Stomach (tissue), 9 donors: ENCODE measurements around the gene CCDC148. TPM values are rescaled to one million over a fixed set of nuclear protein-coding genes. Genes with fewer than 3 reads are reported as not detected.

Source experiments
- DNase-seq, 2 donors: peaks; one replicate each; pipeline versions ENCODE4 v3.0.0 to v3.0.0-alpha.2; 2013 to 2019
- H3K27ac ChIP-seq, 5 donors: fragments of 200-600 bp in 4 of 5; sonication (generic) in 4 of 5; one replicate each; pipeline ENCODE4 v1.5.1; 2013 to 2019; ENCODE audit warnings: mild to moderate bottlenecking in 1 of 5, moderate library complexity in 1 of 5
- H3K27me3 ChIP-seq, 3 donors: fragments of 200-600 bp; sonication (generic); one replicate each; pipeline ENCODE4 v1.5.1; 2017 to 2019; ENCODE audit warnings: mixed run types in 1 of 3
- H3K36me3 ChIP-seq, 4 donors: fragments of 200-600 bp; sonication (generic); 1 replicate in 3 of 4; 2 replicates in 1 of 4; pipeline ENCODE4 v1.5.1; 2016 to 2019
- H3K4me1 ChIP-seq, 4 donors: fragments of 200-600 bp; sonication (generic); one replicate each; pipeline ENCODE4 v1.5.1; 2016 to 2019
- H3K4me3 ChIP-seq, 4 donors: fragments of 200-600 bp; sonication (generic) in 3 of 4; one replicate each; pipeline ENCODE4 v1.5.1; 2016 to 2019; ENCODE audit warnings: mild to moderate bottlenecking in 1 of 4
- H3K9me3 ChIP-seq, 4 donors: fragments of 200-600 bp; sonication (generic); one replicate each; pipeline ENCODE4 v1.5.1; 2016 to 2019
- CTCF ChIP-seq, 7 experiments: fragments of 450-650 bp in 4 of 7; fragments of 200-600 bp in 3 of 7; sonication (generic) in 3 of 7; IDR thresholded peaks; one replicate each; pipeline ENCODE4 v1.5.1; 2016 to 2019; ENCODE audit warnings: antibody characterized with exemption in 7 of 7, control low read depth in 2 of 7, mild to moderate bottlenecking in 1 of 7
- EP300 ChIP-seq: sonication (generic); formaldehyde crosslinking; IDR thresholded peaks from one replicate; pipeline ENCODE4 v1.6.1; 2017; ENCODE audit warnings: antibody characterized with exemption
- POLR2A ChIP-seq, 4 donors: fragments of 450-650 bp; IDR thresholded peaks; one replicate each; pipeline ENCODE4 v1.6.1; 2016; ENCODE audit warnings: antibody characterized with exemption in 4 of 4, control low read depth in 2 of 4, mild to moderate bottlenecking in 1 of 4, moderate library complexity in 1 of 4
- POLR2AphosphoS5 ChIP-seq, 3 donors: sonication (generic); formaldehyde crosslinking; IDR thresholded peaks; one replicate each; pipeline ENCODE4 v1.6.1; 2016; ENCODE audit warnings: antibody characterized with exemption in 3 of 3
- WGBS, 5 donors: extraction: QIAGEN DNeasy Blood & Tissue Kit in 3 of 5; methylation state at CpG; one replicate each; pipeline versions ENCODE4 v1.1.5 to v1.1.7; 2013 to 2018; 5-methylcytosine and 5-hydroxymethylcytosine counted together
- intact Hi-C: fragments of 100-400 bp; cut with DNase I; formaldehyde crosslinking; loops from one replicate; pipeline ENCODE4 v1.15.1; 2023; ENCODE audit warnings: low total_unique reads
- polyA plus RNA-seq, 3 donors: library from polyadenylated mRNA; stranded (reverse); fragments of 200-250 nt; gene quantifications; one replicate each; pipeline ENCODE4 v1.2.3, GENCODE V29; 2013
- total RNA-seq, 5 donors: library from RNA; depleted of rRNA; stranded (reverse); fragments of >200 nt; gene quantifications; one replicate each; pipeline versions ENCODE4 v1.1.0 to v1.2.3, GENCODE V29; 2014 to 2016
- donor health status: healthy with polysubstance abuse.
- donor health status: Bipolar disorder and iron deficiency.
- donor health status: healthy.

CCDC148 gene
- total and polyA plus RNA-seq, 8 donors = 0.25 to 1.3 (median 0.43) TPM; not detected in 5

- no peak for DNase-seq
- Histone ChIP-seq H3K4me3 (no peak overlapping the region), H3K27ac (peak overlapping the region in 3 of 5 donors; percentile 61 to 78 (median 76)), H3K27me3 (no peaks in the 10 kb centered on the region), H3K4me1 (peaks cover 21 to 81% (median 40%) of the 10 kb centered on the region in 4 donors), H3K36me3 (no peaks in the 10 kb centered on the region), H3K9me3 (no peaks in the 10 kb centered on the region)
- intact Hi-C loops = no loop called here
- TF ChIP-seq CTCF (IDR thresholded peaks at IDR 0.05) = no peak
- TF ChIP-seq POLR2A (IDR thresholded peaks at IDR 0.05) = no peak
- no peak for TF ChIP-seq EP300
- no peak for TF ChIP-seq POLR2AphosphoS5 (IDR thresholded peaks at IDR 0.05)
Measured at GRCh38 chr2:158498043-158498748, 41.6 kb upstream of the CCDC148 start.

- 31 to 57% (median 43%) methylated on average over 1 of the region's 1 CpG for WGBS, 5 donors
- Histone ChIP-seq H3K4me1 (peaks cover 21 to 74% (median 36%) of the 10 kb centered on the region in 4 donors), H3K36me3 (no peaks in the 10 kb centered on the region), H3K27me3 (no peaks in the 10 kb centered on the region), H3K27ac (peak overlapping the region in 4 of 5 donors; percentile 61 to 78 (median 68)), H3K9me3 (no peaks in the 10 kb centered on the region), H3K4me3 (no peak overlapping the region)
- no peak for TF ChIP-seq CTCF (IDR thresholded peaks at IDR 0.05)
- peak in 2 of 3 donors; percentile 18 to 52 for TF ChIP-seq POLR2AphosphoS5 (IDR thresholded peaks at IDR 0.05)
- DNase-seq = peak in 1 of 2 donors; percentile 28
- intact Hi-C loops = no loop called here
Measured at GRCh38 chr2:158497486-158497885, 40.9 kb upstream of the CCDC148 start.

GRCh38 chr2:158496986-158497385 lies 40.4 kb upstream of the CCDC148 start:
- H3K9me3 ChIP-seq = no peaks in the 10 kb centered on the region
- H3K36me3 ChIP-seq = no peaks in the 10 kb centered on the region
- peak overlapping the region in 4 of 5 donors; percentile 61 to 78 (median 68) for H3K27ac ChIP-seq
- no peak for DNase-seq
- intact Hi-C loops = no loop called here
- no peak overlapping the region for H3K4me3 ChIP-seq
- H3K27me3 ChIP-seq = no peaks in the 10 kb centered on the region
- 35 to 62% (median 48%) methylated on average over 3 of the region's 3 CpGs for WGBS, 5 donors
- TF ChIP-seq POLR2AphosphoS5 (IDR thresholded peaks at IDR 0.05) = peak in 2 of 3 donors; percentile 4 to 25
- TF ChIP-seq EP300 = no peak
- peaks cover 21 to 69% (median 36%) of the 10 kb centered on the region in 4 donors for H3K4me1 ChIP-seq

GRCh38 chr2:158495175-158495574 lies 38.6 kb upstream of the CCDC148 start:
- WGBS, 5 donors = 90 to 94% (median 92%) methylated on average over 5 of the region's 5 CpGs
- Histone ChIP-seq H3K4me1 (peaks cover 12 to 57% (median 24%) of the 10 kb centered on the region in 4 donors), H3K4me3 (no peak overlapping the region), H3K36me3 (no peaks in the 10 kb centered on the region), H3K27me3 (no peaks in the 10 kb centered on the region), H3K9me3 (no peaks in the 10 kb centered on the region), H3K27ac (no peak overlapping the region)
- no peak for DNase-seq
- intact Hi-C loops = no loop called here
- TF ChIP-seq POLR2AphosphoS5 (IDR thresholded peaks at IDR 0.05) (no peak), CTCF (IDR thresholded peaks at IDR 0.05) (no peak), EP300 (no peak), POLR2A (IDR thresholded peaks at IDR 0.05) (no peak)

GRCh38 chr2:158493458-158493857 lies 36.9 kb upstream of the CCDC148 start:
- no peak for TF ChIP-seq EP300
- no peak for TF ChIP-seq CTCF (IDR thresholded peaks at IDR 0.05)
- TF ChIP-seq POLR2AphosphoS5 (IDR thresholded peaks at IDR 0.05) = no peak
- no peak for TF ChIP-seq POLR2A (IDR thresholded peaks at IDR 0.05)
- no peak for DNase-seq
- Histone ChIP-seq H3K4me3 (no peak overlapping the region), H3K4me1 (peaks cover 13 to 61% (median 28%) of the 10 kb centered on the region in 4 donors), H3K9me3 (no peaks in the 10 kb centered on the region), H3K36me3 (no peaks in the 10 kb centered on the region), H3K27ac (no peak overlapping the region), H3K27me3 (no peaks in the 10 kb centered on the region)
- 27 to 80% (median 54%) methylated on average over 2 of the region's 2 CpGs for WGBS, 5 donors
- intact Hi-C loops = no loop called here
